HepG2 (cell line): Measurements from ENCODE around the gene NKD2. TPM values are rescaled to one million over a fixed set of nuclear protein-coding genes. Genes with fewer than 3 reads are reported as not detected.

ENCODE experiments used
- ATAC-seq: fragments of 200-7000 bp; cut with Tn5 transposase; 3 replicates; pipeline ENCODE4 v1.9.1; 2020; ENCODE audit warnings: mild to moderate bottlenecking, moderate library complexity
- BruUV-seq: library from RNA; stranded (reverse); fragments of 400-500 nt; replicated peaks from 2 replicates; lab custom pipeline; 2021; lab: Mats Ljungman, UMichigan
- CTCF ChIA-PET: fragments of 300-600 bp; formaldehyde crosslinking; extraction: SDS; loops from one replicate; lab custom pipeline; 2021; ENCODE audit warnings: low total read pairs, inconsistent platforms, low intra/inter-chr PET ratio; lab: Yijun Ruan, JAX
- POLR2A ChIA-PET: fragments of 350-600 bp; sonication (Branson Sonifier 250); formaldehyde crosslinking; loops from one replicate; lab custom pipeline; 2020; ENCODE audit warnings: antibody characterized with exemption, inconsistent platforms; lab: Yijun Ruan, JAX
- DNase-seq: peaks from one replicate; pipeline ENCODE4 v3.0.0-alpha.2; 2015; ENCODE audit warnings: low spot score
- FAIRE-seq: peaks from 3 replicates; lab custom pipeline; 2011; peaks lifted over from hg19 to GRCh38; lab: Jason Lieb, UNC
- H2AFZ ChIP-seq: one replicate; pipeline ENCODE4 v1.6.1; 2011; ENCODE audit warnings: low read length, inconsistent platforms
- H3K27ac ChIP-seq: fragments of 300-600 bp; 3 replicates; pipeline ENCODE4 v1.8.0; 2011; ENCODE audit warnings: mixed run types, mild to moderate bottlenecking, mixed read lengths, low read length, inconsistent platforms; ENCODE audit not compliant: insufficient read depth; ENCODE audit errors: extremely low read length
- H3K27me3 ChIP-seq, 2 experiments: fragments of 200-600 bp in 1 of 2; 2 replicates in 1 of 2; 3 replicates in 1 of 2; pipeline versions ENCODE4 v1.6.0 to v1.8.0; 2011; ENCODE audit warnings: low read length in 2 of 2, mild to moderate bottlenecking in 2 of 2, moderate library complexity in 2 of 2, inconsistent platforms in 1 of 2; ENCODE audit not compliant: insufficient read depth in 2 of 2, control insufficient read depth in 1 of 2
- H3K36me3 ChIP-seq, 2 experiments: fragments of 200-600 bp in 1 of 2; replicated peaks in 1 of 2; 2 replicates in 1 of 2; 3 replicates in 1 of 2; pipeline versions ENCODE4 v1.5.1 to v1.8.0; 2011; ENCODE audit warnings: low read length in 2 of 2, inconsistent platforms in 1 of 2; ENCODE audit not compliant: insufficient read depth in 2 of 2, control insufficient read depth in 1 of 2
- H3K4me1 ChIP-seq: 2 replicates; pipeline ENCODE4 v1.5.1; 2012; ENCODE audit warnings: low read length, inconsistent platforms; ENCODE audit not compliant: insufficient read depth
- H3K4me2 ChIP-seq: 2 replicates; pipeline ENCODE4 v1.6.0; 2011; ENCODE audit warnings: low read depth, low read length, inconsistent platforms
- H3K4me3 ChIP-seq, 3 experiments: fragments of 200-600 bp in 1 of 3; sonication (generic), shearing (Covaris generic) in 1 of 3; replicated peaks in 1 of 3; 2 replicates each; pipeline ENCODE4 v1.5.1; 2011 to 2016; ENCODE audit warnings: low read length in 3 of 3, inconsistent platforms in 2 of 3, low read depth in 2 of 3, mild to moderate bottlenecking in 2 of 3, control low read depth in 1 of 3, mixed read lengths in 1 of 3; ENCODE audit not compliant: insufficient read depth in 1 of 3
- H3K79me2 ChIP-seq: one replicate; pipeline ENCODE4 v1.6.1; 2011; ENCODE audit warnings: low read length, inconsistent platforms; ENCODE audit not compliant: insufficient read depth
- H3K9ac ChIP-seq: 2 replicates; pipeline ENCODE4 v1.6.0; 2011; ENCODE audit warnings: mild to moderate bottlenecking, low read depth, low read length, inconsistent platforms; ENCODE audit not compliant: insufficient read depth
- H3K9me3 ChIP-seq: 2 replicates; pipeline ENCODE4 v1.5.1; 2012; ENCODE audit warnings: mild to moderate bottlenecking, low read length
- H4K20me1 ChIP-seq: 2 replicates; pipeline ENCODE4 v1.6.0; 2011; ENCODE audit warnings: inconsistent platforms, mild to moderate bottlenecking, low read length, moderate library complexity; ENCODE audit not compliant: insufficient read depth
- BCL6 ChIP-seq: IDR thresholded peaks from 2 replicates; pipeline ENCODE4 v1.6.1; 2016; ENCODE audit warnings: missing genetic modification reagents, missing compliant biosample characterization
- HNF1B ChIP-seq: sonication (generic); formaldehyde crosslinking; IDR thresholded peaks from 2 replicates; pipeline ENCODE4 v1.5.1; 2020; ENCODE audit warnings: mild to moderate bottlenecking, moderate library complexity, missing genetic modification reagents
- JDP2 ChIP-seq: sonication (generic); formaldehyde crosslinking; IDR thresholded peaks from 2 replicates; pipeline ENCODE4 v1.8.1; 2022; ENCODE audit warnings: missing genetic modification reagents, borderline replicate concordance
- KAT8 ChIP-seq: IDR thresholded peaks from 2 replicates; pipeline ENCODE4 v1.6.1; 2016; ENCODE audit warnings: missing genetic modification reagents, missing compliant biosample characterization
- KLF15 ChIP-seq: sonication (generic); formaldehyde crosslinking; IDR thresholded peaks from 2 replicates; pipeline ENCODE4 v1.8.1; 2023; ENCODE audit warnings: borderline replicate concordance, mild to moderate bottlenecking, inconsistent platforms, missing genetic modification reagents, mixed read lengths
- MAZ ChIP-seq, 2 experiments: sonication (generic) in 1 of 2; formaldehyde crosslinking in 1 of 2; IDR thresholded peaks; 2 replicates each; pipeline versions ENCODE4 v1.5.0 to v1.6.1; 2012 to 2020; ENCODE audit warnings: low read depth in 2 of 2, mild to moderate bottlenecking in 2 of 2, borderline replicate concordance in 1 of 2, improper control_type of control experiment in 1 of 2, low read length in 1 of 2, missing genetic modification reagents in 1 of 2, moderate library complexity in 1 of 2
- MTF2 ChIP-seq: sonication (generic); formaldehyde crosslinking; IDR thresholded peaks from 2 replicates; pipeline ENCODE4 v1.5.0; 2020; ENCODE audit warnings: missing genetic modification reagents, borderline replicate concordance
- NFATC3 ChIP-seq: sonication (generic); formaldehyde crosslinking; IDR thresholded peaks from 2 replicates; pipeline ENCODE4 v1.5.1; 2020; ENCODE audit warnings: mild to moderate bottlenecking, missing genetic modification reagents
- NFYB ChIP-seq: sonication (generic); formaldehyde crosslinking; IDR thresholded peaks from 2 replicates; pipeline ENCODE4 v1.4.0; 2020; ENCODE audit warnings: missing genetic modification reagents
- SPEN ChIP-seq: sonication (generic); formaldehyde crosslinking; IDR thresholded peaks from 2 replicates; pipeline ENCODE4 v1.5.1; 2020; ENCODE audit warnings: low read depth, mild to moderate bottlenecking, missing genetic modification reagents
- TAF15 ChIP-seq: fragments of 200-400 bp; formaldehyde crosslinking; IDR thresholded peaks from one replicate; pipeline ENCODE4 v1.6.1; 2018; ENCODE audit warnings: mild to moderate bottlenecking, low read depth, low read length; ENCODE audit not compliant: poor library complexity, severe bottlenecking
- THYN1 ChIP-seq: sonication (generic); formaldehyde crosslinking; IDR thresholded peaks from 2 replicates; pipeline ENCODE4 v1.8.1; 2023; ENCODE audit warnings: low read depth, mild to moderate bottlenecking, moderate library complexity, missing genetic modification reagents, borderline replicate concordance
- WIZ ChIP-seq: sonication (generic); formaldehyde crosslinking; IDR thresholded peaks from 2 replicates; pipeline ENCODE4 v1.5.1; 2020; ENCODE audit warnings: mild to moderate bottlenecking, missing genetic modification reagents
- ZFAT ChIP-seq: sonication (generic); formaldehyde crosslinking; conservative IDR thresholded peaks from 2 replicates; pipeline ENCODE4 v1.8.1; 2023; ENCODE audit warnings: missing genetic modification reagents, inconsistent platforms
- ZKSCAN8 ChIP-seq: IDR thresholded peaks from 2 replicates; pipeline ENCODE4 v1.6.1; 2016; ENCODE audit warnings: borderline replicate concordance, missing genetic modification reagents, missing compliant biosample characterization
- ZNF547 ChIP-seq: sonication (generic); formaldehyde crosslinking; IDR thresholded peaks from 2 replicates; pipeline ENCODE4 v1.5.1; 2020; ENCODE audit warnings: mild to moderate bottlenecking, missing genetic modification reagents
- ZNF747 ChIP-seq: sonication (generic); formaldehyde crosslinking; IDR thresholded peaks from 2 replicates; pipeline ENCODE4 v1.8.1; 2023; ENCODE audit warnings: missing genetic modification reagents, mild to moderate bottlenecking, borderline replicate concordance
- ZSCAN25 ChIP-seq: sonication (generic); formaldehyde crosslinking; IDR thresholded peaks from 2 replicates; pipeline ENCODE4 v1.8.0; 2022; ENCODE audit warnings: mild to moderate bottlenecking, missing genetic modification reagents
- WGBS: methylation state at CpG from one replicate; pipeline ENCODE4 v1.1.6; 2017; ENCODE audit warnings: low lambda C conversion rate; 5-methylcytosine and 5-hydroxymethylcytosine counted together
- in situ Hi-C: cut with HindIII; loops from 2 replicates; pipeline ENCODE4 v1.10.0; 2017; ENCODE audit warnings: low pct_unique_long_range_greater_than_20kb; ENCODE audit not compliant: extremely low pct_ligation_motif_present
- intact Hi-C: fragments of 100-400 bp; cut with micrococcal nuclease; formaldehyde crosslinking; loops from one replicate; pipeline ENCODE4 v1.10.0; 2022; ENCODE audit not compliant: unreplicated experiment
- polyA plus RNA-seq, 8 experiments: library from polyadenylated mRNA; depleted of rRNA in 3 of 8; stranded (reverse) in 7 of 8; unstranded in 1 of 8; fragments of >200 nt; fragmentation: Illumina TruSeq in 4 of 8; extraction: Trizol in 4 of 8; gene quantifications; 2 replicates each; pipeline versions ENCODE4 v1.2.1 to v1.2.3, GENCODE V29; 2011 to 2016; ENCODE audit warnings: low read depth in 4 of 8, missing spikeins in 1 of 8, mixed read lengths in 1 of 8; ENCODE audit not compliant: insufficient read depth in 1 of 8
- total RNA-seq, 5 experiments: library from RNA; depleted of rRNA; stranded (reverse); fragments of >200 nt; fragmentation: Illumina TruSeq; extraction: Trizol; gene quantifications; 2 replicates each; pipeline ENCODE4 v1.2.3, GENCODE V29; 2016; ENCODE audit warnings: low read depth in 1 of 5
- TF ChIP-seq, protein P1 (sequence below): sonication (generic); formaldehyde crosslinking; IDR thresholded peaks from 2 replicates; pipeline ENCODE4 v1.4.0; 2020; ENCODE audit warnings: missing genetic modification reagents; ENCODE audit errors: not compliant biosample characterization
- TF ChIP-seq, protein P2 (sequence below): IDR thresholded peaks from 2 replicates; pipeline ENCODE4 v1.6.1; 2018; ENCODE audit warnings: missing genetic modification reagents, mild to moderate bottlenecking, missing compliant biosample characterization

NKD2 gene
- total and polyA plus RNA-seq, 2 of the 13 experiments (the other 11 are each of a cell fraction or from before 2014, with no cell fraction given), result 0.53 to 0.82 TPM

GRCh38 chr5:1016036-1016435 lies 7.4 kb downstream of the NKD2 start:
- Histone ChIP-seq H3K79me2 (no peaks in the 10 kb centered on the region), H3K4me3 (no peak overlapping the region), H3K9ac (no peak overlapping the region), H4K20me1 (no peaks in the 10 kb centered on the region), H3K9me3 (no peaks in the 10 kb centered on the region), H3K4me1 (peaks cover 2% of the 10 kb centered on the region), H2AFZ (no peak overlapping the region), H3K36me3 (no peaks in the 10 kb centered on the region), H3K27me3 (peaks cover 2 to 4% of the 10 kb centered on the region in 2 experiments; a peak in 2 of 5 replicates), H3K27ac (no peak overlapping the region), H3K4me2 (no peak overlapping the region)
- POLR2A ChIA-PET, result no interaction called here
- BruUV-seq, result no TSS peak
- in situ Hi-C loops, result no loop called here
- ATAC-seq, result no peak
- DNase-seq, result no peak
- CTCF ChIA-PET, result no interaction called here
- intact Hi-C loops, result no loop called here
- FAIRE-seq, result no peak
- 86% methylated on average over 9 of the region's 19 CpGs for WGBS
- no peak for TF ChIP-seq MTF2 (CRISPR knock-in tag)
- TF ChIP-seq, protein P1, sequence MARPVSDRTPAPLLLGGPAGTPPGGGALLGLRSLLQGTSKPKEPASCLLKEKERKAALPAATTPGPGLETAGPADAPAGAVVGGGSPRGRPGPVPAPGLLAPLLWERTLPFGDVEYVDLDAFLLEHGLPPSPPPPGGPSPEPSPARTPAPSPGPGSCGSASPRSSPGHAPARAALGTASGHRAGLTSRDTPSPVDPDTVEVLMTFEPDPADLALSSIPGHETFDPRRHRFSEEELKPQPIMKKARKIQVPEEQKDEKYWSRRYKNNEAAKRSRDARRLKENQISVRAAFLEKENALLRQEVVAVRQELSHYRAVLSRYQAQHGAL (CRISPR knock-in tag), result no peak
- TF ChIP-seq, protein P2, sequence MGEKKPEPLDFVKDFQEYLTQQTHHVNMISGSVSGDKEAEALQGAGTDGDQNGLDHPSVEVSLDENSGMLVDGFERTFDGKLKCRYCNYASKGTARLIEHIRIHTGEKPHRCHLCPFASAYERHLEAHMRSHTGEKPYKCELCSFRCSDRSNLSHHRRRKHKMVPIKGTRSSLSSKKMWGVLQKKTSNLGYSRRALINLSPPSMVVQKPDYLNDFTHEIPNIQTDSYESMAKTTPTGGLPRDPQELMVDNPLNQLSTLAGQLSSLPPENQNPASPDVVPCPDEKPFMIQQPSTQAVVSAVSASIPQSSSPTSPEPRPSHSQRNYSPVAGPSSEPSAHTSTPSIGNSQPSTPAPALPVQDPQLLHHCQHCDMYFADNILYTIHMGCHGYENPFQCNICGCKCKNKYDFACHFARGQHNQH (CRISPR knock-in tag), result no peak
- no peak for TF ChIP-seq WIZ (CRISPR knock-in tag)
- no peak for TF ChIP-seq NFYB (CRISPR knock-in tag)
- TF ChIP-seq KLF15 (CRISPR knock-in tag), result no peak
- TF ChIP-seq ZKSCAN8 (CRISPR knock-in tag), result no peak
- no peak for TF ChIP-seq ZNF747
- TF ChIP-seq TAF15, result no peak
- no peak for TF ChIP-seq SPEN (CRISPR knock-in tag)
- no peak for TF ChIP-seq BCL6 (CRISPR knock-in tag)
- no peak for TF ChIP-seq NFATC3 (CRISPR knock-in tag)
- TF ChIP-seq THYN1 (CRISPR knock-in tag), result no peak
- no peak for TF ChIP-seq KAT8 (CRISPR knock-in tag)
- no peak for TF ChIP-seq HNF1B (CRISPR knock-in tag)
- TF ChIP-seq JDP2 (CRISPR knock-in tag), result no peak
- TF ChIP-seq MAZ (IDR thresholded peaks at IDR 0.05; ENCODE audit: borderline replicate concordance, low read depth, low read length), result no peak
- no peak for TF ChIP-seq MAZ (CRISPR knock-in tag; IDR thresholded peaks at IDR 0.05; ENCODE audit: low read depth)
- no peak for TF ChIP-seq ZSCAN25 (CRISPR knock-in tag)
- TF ChIP-seq ZFAT (CRISPR knock-in tag), result no peak
- TF ChIP-seq ZNF547 (CRISPR knock-in tag), result no peak
